B cell (primary cell): ENCODE results near the gene EXOC3.

Experiments
- EZH2 ChIP-seq: IDR thresholded peaks from 2 replicates; pipeline ENCODE4 v1.6.1; 2012; ENCODE audit warnings: borderline replicate concordance, low read depth, mild to moderate bottlenecking, moderate library complexity, low read length; ENCODE audit not compliant: insufficient read depth, poor library complexity, severe bottlenecking
- TF ChIP-seq, protein P1 (sequence below): fragments of 200-600 bp; IDR thresholded peaks from one replicate; pipeline ENCODE4 v1.8.0; 2022; ENCODE audit warnings: antibody characterized with exemption, mild to moderate bottlenecking

DNA sequence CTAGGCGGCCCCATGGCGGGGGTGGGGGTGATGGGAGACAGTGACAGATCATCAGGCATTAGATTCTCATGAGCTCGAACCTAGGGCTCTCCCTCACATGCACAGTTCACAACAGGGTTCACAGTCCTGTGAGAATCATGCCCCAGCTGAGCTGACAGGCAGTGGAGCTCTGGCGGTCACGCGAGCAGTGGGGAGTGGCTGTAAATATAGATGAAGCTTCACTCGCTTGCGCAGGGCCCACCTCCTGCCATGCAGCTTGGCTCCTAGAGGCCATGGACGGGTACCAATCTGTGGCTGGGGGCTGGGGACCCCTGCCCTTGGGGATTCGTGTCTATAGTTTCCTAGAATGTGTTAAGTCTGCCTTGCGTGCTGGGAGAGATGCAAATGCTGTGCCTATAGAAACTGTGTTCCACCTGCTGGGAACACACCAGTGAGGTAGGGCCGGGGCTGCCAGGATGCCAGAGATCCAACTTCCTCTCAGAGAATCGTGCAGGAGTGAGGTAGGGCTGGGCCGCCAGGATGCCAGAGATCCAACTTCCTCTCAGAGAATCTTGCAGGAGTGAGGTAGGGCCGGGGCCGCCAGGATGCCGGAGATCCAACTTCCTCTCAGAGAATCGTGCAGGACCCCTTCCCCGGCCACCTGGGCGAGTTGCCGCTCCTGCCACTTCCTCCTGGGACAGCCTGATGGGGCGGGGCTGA is 14.1 kb upstream of the EXOC3 start:
- TF ChIP-seq, protein P1, sequence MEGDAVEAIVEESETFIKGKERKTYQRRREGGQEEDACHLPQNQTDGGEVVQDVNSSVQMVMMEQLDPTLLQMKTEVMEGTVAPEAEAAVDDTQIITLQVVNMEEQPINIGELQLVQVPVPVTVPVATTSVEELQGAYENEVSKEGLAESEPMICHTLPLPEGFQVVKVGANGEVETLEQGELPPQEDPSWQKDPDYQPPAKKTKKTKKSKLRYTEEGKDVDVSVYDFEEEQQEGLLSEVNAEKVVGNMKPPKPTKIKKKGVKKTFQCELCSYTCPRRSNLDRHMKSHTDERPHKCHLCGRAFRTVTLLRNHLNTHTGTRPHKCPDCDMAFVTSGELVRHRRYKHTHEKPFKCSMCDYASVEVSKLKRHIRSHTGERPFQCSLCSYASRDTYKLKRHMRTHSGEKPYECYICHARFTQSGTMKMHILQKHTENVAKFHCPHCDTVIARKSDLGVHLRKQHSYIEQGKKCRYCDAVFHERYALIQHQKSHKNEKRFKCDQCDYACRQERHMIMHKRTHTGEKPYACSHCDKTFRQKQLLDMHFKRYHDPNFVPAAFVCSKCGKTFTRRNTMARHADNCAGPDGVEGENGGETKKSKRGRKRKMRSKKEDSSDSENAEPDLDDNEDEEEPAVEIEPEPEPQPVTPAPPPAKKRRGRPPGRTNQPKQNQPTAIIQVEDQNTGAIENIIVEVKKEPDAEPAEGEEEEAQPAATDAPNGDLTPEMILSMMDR: no peak
- TF ChIP-seq EZH2: no peak
